ENCODE data around the gene TMEM221.

DNA sequence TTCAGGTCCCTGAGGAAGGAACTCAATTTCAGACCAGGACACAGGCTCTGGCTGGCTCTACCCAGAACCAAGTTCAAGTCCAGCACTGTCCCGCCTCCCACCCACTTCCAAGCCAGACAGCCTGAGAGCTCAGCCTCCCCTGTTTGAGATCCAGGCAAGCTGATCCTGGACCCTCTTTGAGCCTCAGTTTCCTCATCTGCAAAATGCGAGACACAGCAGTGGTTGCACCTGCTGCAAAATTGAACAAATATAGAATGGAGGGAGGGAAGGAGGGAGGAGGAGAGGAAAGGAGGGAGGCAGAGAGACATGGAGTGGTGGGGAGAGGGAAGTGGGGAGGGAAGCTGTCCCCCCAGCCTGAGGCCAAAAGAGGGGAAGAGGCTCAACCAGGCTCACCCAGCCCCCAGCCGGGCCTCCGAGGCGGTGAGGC, 751 bp downstream of the TMEM221 start:
- TF ChIP-seq POLR2AphosphoS5 (IDR thresholded peaks at IDR 0.05), result no peak
- TF ChIP-seq POLR2A (IDR thresholded peaks at IDR 0.05), result no peak
- TF ChIP-seq CTCF (IDR thresholded peaks at IDR 0.05), result no peak

Data from sigmoid colon (tissue), 4 donors.